ENCODE measurements around the gene DLG1. TPM values are rescaled to one million over a fixed set of nuclear protein-coding genes. Genes with fewer than 3 reads are reported as not detected.

DLG1 gene
- total and polyA plus RNA-seq, 2 donors: 37.6 to 40.4 TPM

DNA sequence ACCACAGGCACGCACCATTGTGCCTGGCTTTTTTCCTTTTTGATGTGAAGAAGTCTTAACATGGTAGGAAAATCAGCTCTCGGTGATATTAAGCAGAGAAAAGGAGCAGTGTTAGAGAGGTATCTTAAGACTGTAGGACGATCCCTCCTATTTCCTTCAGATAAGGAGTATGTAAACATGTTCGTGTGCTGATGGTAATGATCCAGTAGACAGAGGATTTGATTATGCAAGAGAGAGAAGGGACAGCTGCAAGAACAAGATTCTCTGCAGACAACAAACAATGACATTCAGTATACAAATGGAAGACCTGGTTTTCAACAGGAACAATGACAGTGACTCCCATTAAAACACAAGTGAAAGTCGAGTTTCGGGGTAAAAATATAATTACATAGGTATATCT is 173.7 kb downstream of the DLG1 start:
- WGBS: 97% methylated on average over 6 of the region's 6 CpGs
- peaks cover 6 to 28% of the 10 kb centered on the region in 2 donors for H3K36me3 ChIP-seq (ENCODE audit: control insufficient read depth in 2 of 2, insufficient read depth in 2 of 2, low read length in 1 of 2)
- no peaks in the 10 kb centered on the region for H3K4me1 ChIP-seq (ENCODE audit: control insufficient read depth in 2 of 2, insufficient read depth in 2 of 2, low read length in 2 of 2)
- H3K27me3 ChIP-seq (ENCODE audit: control insufficient read depth in 2 of 2, insufficient read depth in 1 of 2, low read length in 1 of 2): no peaks in the 10 kb centered on the region
- H3K9me3 ChIP-seq (ENCODE audit: control insufficient read depth in 2 of 2, insufficient read depth in 1 of 2, low read length in 1 of 2): no peaks in the 10 kb centered on the region
- no peak overlapping the region for H3K27ac ChIP-seq (ENCODE audit: low read depth in 1 of 2, low read length in 1 of 2)
- no peak for DNase-seq (ENCODE audit: low read depth in 6 of 9, low spot score in 9 of 9)
- H3K4me3 ChIP-seq (ENCODE audit: low read length in 2 of 2): no peak overlapping the region

DNA sequence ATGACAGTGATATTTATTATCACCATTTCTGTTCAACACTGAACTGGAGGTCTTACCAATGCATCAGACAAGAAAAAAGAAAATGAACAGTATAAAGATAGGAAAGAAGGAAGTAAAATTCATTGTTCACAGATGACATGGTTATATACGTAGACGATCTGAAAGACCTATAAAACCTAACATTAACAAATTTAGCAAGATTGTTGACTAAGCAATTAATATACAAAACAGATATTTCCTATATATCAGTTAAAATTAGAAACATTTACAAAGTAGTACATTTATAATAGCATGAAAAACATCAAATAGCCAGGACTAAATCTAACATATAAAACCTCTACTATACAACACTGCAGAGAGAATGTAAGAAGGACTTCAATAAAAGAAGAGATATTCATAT is 176.0 kb downstream of the DLG1 start:
- peaks cover 0 to 7% of the 10 kb centered on the region in 2 donors for H3K36me3 ChIP-seq (ENCODE audit: control insufficient read depth in 2 of 2, insufficient read depth in 2 of 2, low read length in 1 of 2)
- DNase-seq (ENCODE audit: low read depth in 6 of 9, low spot score in 9 of 9): no peak
- H3K4me3 ChIP-seq (ENCODE audit: low read length in 2 of 2): no peak overlapping the region
- no peaks in the 10 kb centered on the region for H3K4me1 ChIP-seq (ENCODE audit: control insufficient read depth in 2 of 2, insufficient read depth in 2 of 2, low read length in 2 of 2)
- no peaks in the 10 kb centered on the region for H3K9me3 ChIP-seq (ENCODE audit: control insufficient read depth in 2 of 2, insufficient read depth in 1 of 2, low read length in 1 of 2)
- H3K27ac ChIP-seq (ENCODE audit: low read depth in 1 of 2, low read length in 1 of 2): no peak overlapping the region
- WGBS: 48% methylated on average over 2 of the region's 2 CpGs
- no peaks in the 10 kb centered on the region for H3K27me3 ChIP-seq (ENCODE audit: control insufficient read depth in 2 of 2, insufficient read depth in 1 of 2, low read length in 1 of 2)

DNA sequence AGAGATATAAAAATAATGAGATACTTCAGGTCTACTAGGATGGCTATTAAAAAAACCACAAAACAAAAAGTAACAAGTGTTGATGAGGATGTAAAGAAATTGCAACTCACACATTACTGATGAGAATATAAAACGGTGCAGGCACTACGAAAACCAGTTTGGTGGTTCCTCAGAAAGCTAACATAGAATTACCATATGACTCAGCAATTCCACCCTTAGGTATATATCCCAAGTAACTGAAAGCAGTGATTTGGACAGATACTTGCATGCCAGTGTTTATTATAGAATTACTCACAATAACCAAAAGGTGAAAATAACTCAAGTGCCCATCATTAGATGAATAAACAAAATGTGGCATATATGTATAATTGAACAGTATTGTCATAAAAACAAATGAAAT is 181.3 kb downstream of the DLG1 start:
- no peak overlapping the region for H3K27ac ChIP-seq (ENCODE audit: low read depth in 1 of 2, low read length in 1 of 2)
- 95% methylated on average over 2 of the region's 2 CpGs for WGBS

DNA sequence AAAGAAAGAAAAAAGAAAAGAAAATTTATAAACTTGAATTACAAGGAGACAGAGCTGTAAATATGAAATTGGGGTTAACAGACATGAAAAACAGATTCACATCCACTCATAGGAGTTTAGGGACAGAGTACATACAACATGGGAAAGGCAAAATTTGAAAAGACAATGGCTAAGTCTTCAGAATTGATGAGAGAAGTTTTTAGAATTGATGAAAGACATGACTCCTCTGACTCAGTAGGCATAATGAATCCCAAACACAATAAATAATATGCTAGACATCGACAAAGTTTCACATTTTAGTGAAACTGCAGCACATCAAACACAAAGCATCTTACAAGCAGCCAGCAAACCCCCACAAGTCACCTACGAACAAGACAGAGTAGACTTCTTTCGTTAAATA is 184.4 kb downstream of the DLG1 start:
- Histone ChIP-seq H3K27ac (ENCODE audit: low read depth in 1 of 2, low read length in 1 of 2) (no peak overlapping the region), H3K4me3 (ENCODE audit: low read length in 2 of 2) (no peak overlapping the region), H3K36me3 (ENCODE audit: control insufficient read depth in 2 of 2, insufficient read depth in 2 of 2, low read length in 1 of 2) (peaks cover 3 to 42% of the 10 kb centered on the region in 2 donors), H3K27me3 (ENCODE audit: control insufficient read depth in 2 of 2, insufficient read depth in 1 of 2, low read length in 1 of 2) (no peaks in the 10 kb centered on the region), H3K4me1 (ENCODE audit: control insufficient read depth in 2 of 2, insufficient read depth in 2 of 2, low read length in 2 of 2) (no peaks in the 10 kb centered on the region), H3K9me3 (ENCODE audit: control insufficient read depth in 2 of 2, insufficient read depth in 1 of 2, low read length in 1 of 2) (no peaks in the 10 kb centered on the region)
- WGBS: 98% methylated on average over 3 of the region's 3 CpGs
- DNase-seq (ENCODE audit: low read depth in 6 of 9, low spot score in 9 of 9): no peak

More for the DNA sequence above, 181.3 kb downstream of the DLG1 start:
- H3K9me3 ChIP-seq (ENCODE audit: control insufficient read depth in 2 of 2, insufficient read depth in 1 of 2, low read length in 1 of 2): no peaks in the 10 kb centered on the region
- no peaks in the 10 kb centered on the region for H3K4me1 ChIP-seq (ENCODE audit: control insufficient read depth in 2 of 2, insufficient read depth in 2 of 2, low read length in 2 of 2)
- DNase-seq (ENCODE audit: low read depth in 6 of 9, low spot score in 9 of 9): no peak
- no peaks in the 10 kb centered on the region for H3K27me3 ChIP-seq (ENCODE audit: control insufficient read depth in 2 of 2, insufficient read depth in 1 of 2, low read length in 1 of 2)
- no peak overlapping the region for H3K4me3 ChIP-seq (ENCODE audit: low read length in 2 of 2)
- peaks cover 3 to 19% of the 10 kb centered on the region in 2 donors for H3K36me3 ChIP-seq (ENCODE audit: control insufficient read depth in 2 of 2, insufficient read depth in 2 of 2, low read length in 1 of 2)

DNA sequence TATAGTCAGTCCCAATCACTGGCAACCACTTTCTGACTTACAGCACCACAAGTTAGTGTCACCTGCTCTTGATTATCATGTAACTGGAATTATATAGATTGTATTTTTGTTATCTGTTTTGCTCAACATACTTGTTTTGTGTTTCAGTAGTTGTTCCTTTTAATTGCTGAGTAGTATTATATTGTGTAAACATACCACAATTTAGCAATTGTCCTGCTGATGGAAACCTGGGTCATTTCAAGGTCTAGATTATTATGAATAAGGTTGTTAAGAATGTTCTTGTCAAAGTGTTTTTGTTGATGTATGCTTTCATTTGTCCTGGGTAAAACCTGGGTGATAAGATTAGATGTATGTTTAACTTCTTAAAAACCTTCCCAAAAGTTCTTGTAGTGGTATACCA is 186.7 kb downstream of the DLG1 start:
- peaks cover 3 to 42% of the 10 kb centered on the region in 2 donors for H3K36me3 ChIP-seq (ENCODE audit: control insufficient read depth in 2 of 2, insufficient read depth in 2 of 2, low read length in 1 of 2)
- no peaks in the 10 kb centered on the region for H3K9me3 ChIP-seq (ENCODE audit: control insufficient read depth in 2 of 2, insufficient read depth in 1 of 2, low read length in 1 of 2)
- no peak overlapping the region for H3K4me3 ChIP-seq (ENCODE audit: low read length in 2 of 2)

DNA sequence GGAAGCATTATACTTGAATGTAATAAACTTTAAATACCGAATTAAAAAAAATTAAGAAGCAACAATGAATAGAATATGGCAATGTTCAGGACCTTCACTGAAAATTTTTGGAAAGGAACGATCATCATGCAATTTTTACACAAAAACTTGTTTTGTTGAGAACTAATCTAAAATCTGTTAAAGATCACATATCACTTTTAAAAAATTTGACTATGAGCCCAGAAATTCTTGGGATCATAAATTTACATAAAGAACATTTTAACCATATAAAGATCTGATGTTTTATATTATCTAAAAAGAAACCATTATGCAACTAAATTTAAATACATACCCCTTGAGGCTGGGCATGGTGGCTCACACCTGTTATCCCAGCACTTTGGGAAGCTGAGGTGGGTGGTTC is 192.6 kb downstream of the DLG1 start:
- Histone ChIP-seq H3K4me1 (ENCODE audit: control insufficient read depth in 2 of 2, insufficient read depth in 2 of 2, low read length in 2 of 2) (no peaks in the 10 kb centered on the region), H3K36me3 (ENCODE audit: control insufficient read depth in 2 of 2, insufficient read depth in 2 of 2, low read length in 1 of 2) (peaks cover 0 to 16% of the 10 kb centered on the region in 2 donors), H3K27ac (ENCODE audit: low read depth in 1 of 2, low read length in 1 of 2) (no peak overlapping the region), H3K9me3 (ENCODE audit: control insufficient read depth in 2 of 2, insufficient read depth in 1 of 2, low read length in 1 of 2) (no peaks in the 10 kb centered on the region), H3K4me3 (ENCODE audit: low read length in 2 of 2) (no peak overlapping the region), H3K27me3 (ENCODE audit: control insufficient read depth in 2 of 2, insufficient read depth in 1 of 2, low read length in 1 of 2) (no peaks in the 10 kb centered on the region)
- DNase-seq (ENCODE audit: low read depth in 6 of 9, low spot score in 9 of 9): no peak
- 95% methylated on average over 2 of the region's 2 CpGs for WGBS

More for the DNA sequence above, 186.7 kb downstream of the DLG1 start:
- DNase-seq (ENCODE audit: low read depth in 6 of 9, low spot score in 9 of 9): no peak
- Histone ChIP-seq H3K27ac (ENCODE audit: low read depth in 1 of 2, low read length in 1 of 2) (no peak overlapping the region), H3K27me3 (ENCODE audit: control insufficient read depth in 2 of 2, insufficient read depth in 1 of 2, low read length in 1 of 2) (no peaks in the 10 kb centered on the region), H3K4me1 (ENCODE audit: control insufficient read depth in 2 of 2, insufficient read depth in 2 of 2, low read length in 2 of 2) (no peaks in the 10 kb centered on the region)

DNA sequence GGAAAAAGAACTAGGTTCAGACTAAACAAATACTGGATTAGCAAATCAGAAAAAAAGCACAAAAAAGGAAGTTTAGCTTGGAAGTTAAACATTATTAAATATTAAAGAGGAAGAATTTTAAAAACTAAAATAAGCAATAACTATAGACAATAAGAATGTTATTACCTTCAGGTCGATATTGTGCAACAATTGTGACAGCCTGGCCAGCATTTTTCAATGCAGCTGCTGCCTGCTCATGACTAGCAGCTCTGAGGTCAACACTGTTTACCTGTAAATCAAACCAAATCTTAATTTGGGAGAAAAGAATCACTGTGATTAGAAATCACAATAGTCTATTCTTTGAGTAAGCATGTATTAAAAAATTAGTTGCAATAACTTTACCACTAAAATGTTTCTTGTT is 193.7 kb downstream of the DLG1 start:
- DNase-seq (ENCODE audit: low read depth in 6 of 9, low spot score in 9 of 9): no peak
- Histone ChIP-seq H3K27me3 (ENCODE audit: control insufficient read depth in 2 of 2, insufficient read depth in 1 of 2, low read length in 1 of 2) (no peaks in the 10 kb centered on the region), H3K9me3 (ENCODE audit: control insufficient read depth in 2 of 2, insufficient read depth in 1 of 2, low read length in 1 of 2) (no peaks in the 10 kb centered on the region), H3K4me1 (ENCODE audit: control insufficient read depth in 2 of 2, insufficient read depth in 2 of 2, low read length in 2 of 2) (no peaks in the 10 kb centered on the region), H3K4me3 (ENCODE audit: low read length in 2 of 2) (no peak overlapping the region), H3K27ac (ENCODE audit: low read depth in 1 of 2, low read length in 1 of 2) (no peak overlapping the region), H3K36me3 (ENCODE audit: control insufficient read depth in 2 of 2, insufficient read depth in 2 of 2, low read length in 1 of 2) (peaks cover 0 to 13% of the 10 kb centered on the region in 2 donors)
- WGBS: 99% methylated on average over 1 of the region's 1 CpG

DNA sequence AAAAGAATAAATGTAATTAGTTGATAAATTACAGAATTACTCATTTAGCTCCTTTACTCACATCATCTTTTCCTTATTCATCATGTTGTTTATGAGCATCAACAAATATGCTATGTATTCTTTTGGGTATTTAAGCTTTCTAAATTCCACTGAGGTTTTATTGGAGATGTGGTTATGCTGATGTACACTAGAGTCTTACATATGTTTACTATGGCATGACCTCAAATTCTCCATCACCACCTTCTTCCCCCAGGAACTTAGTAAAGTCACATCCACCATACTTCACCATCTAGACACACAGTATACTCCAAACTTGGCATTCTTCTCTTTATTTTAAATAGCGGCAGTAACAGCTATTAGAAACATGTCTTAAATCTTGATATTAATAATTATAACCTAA is 194.6 kb downstream of the DLG1 start:
- H3K27ac ChIP-seq (ENCODE audit: low read depth in 1 of 2, low read length in 1 of 2): no peak overlapping the region
- peaks cover 0 to 7% of the 10 kb centered on the region in 2 donors for H3K36me3 ChIP-seq (ENCODE audit: control insufficient read depth in 2 of 2, insufficient read depth in 2 of 2, low read length in 1 of 2)
- 97% methylated on average over 1 of the region's 1 CpG for WGBS
- no peaks in the 10 kb centered on the region for H3K4me1 ChIP-seq (ENCODE audit: control insufficient read depth in 2 of 2, insufficient read depth in 2 of 2, low read length in 2 of 2)
- no peaks in the 10 kb centered on the region for H3K27me3 ChIP-seq (ENCODE audit: control insufficient read depth in 2 of 2, insufficient read depth in 1 of 2, low read length in 1 of 2)
- no peak overlapping the region for H3K4me3 ChIP-seq (ENCODE audit: low read length in 2 of 2)
- no peak for DNase-seq (ENCODE audit: low read depth in 6 of 9, low spot score in 9 of 9)
- H3K9me3 ChIP-seq (ENCODE audit: control insufficient read depth in 2 of 2, insufficient read depth in 1 of 2, low read length in 1 of 2): no peaks in the 10 kb centered on the region

DNA sequence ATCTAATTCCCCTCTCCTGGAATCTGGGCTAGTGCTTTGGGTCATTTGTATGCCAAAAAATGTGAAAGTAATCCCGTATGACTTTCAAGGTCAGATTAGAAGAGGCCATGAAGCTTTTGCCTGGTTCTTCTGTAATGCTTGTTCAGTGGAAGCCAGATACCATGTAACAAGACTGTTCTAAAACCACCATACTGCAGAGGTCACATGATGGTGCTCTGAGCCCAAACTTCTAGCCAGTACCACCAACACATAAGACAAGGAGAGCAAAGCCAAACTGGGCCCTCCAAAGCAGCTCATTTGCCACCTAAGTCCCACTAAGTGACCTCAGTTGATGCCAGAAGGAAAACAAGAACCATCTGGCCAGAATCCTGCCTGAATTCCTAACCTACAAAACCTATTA is 204.5 kb downstream of the DLG1 start:
- Histone ChIP-seq H3K4me3 (ENCODE audit: low read length in 2 of 2) (no peak overlapping the region), H3K9me3 (ENCODE audit: control insufficient read depth in 2 of 2, insufficient read depth in 1 of 2, low read length in 1 of 2) (no peaks in the 10 kb centered on the region), H3K27me3 (ENCODE audit: control insufficient read depth in 2 of 2, insufficient read depth in 1 of 2, low read length in 1 of 2) (no peaks in the 10 kb centered on the region), H3K4me1 (ENCODE audit: control insufficient read depth in 2 of 2, insufficient read depth in 2 of 2, low read length in 2 of 2) (no peaks in the 10 kb centered on the region), H3K36me3 (ENCODE audit: control insufficient read depth in 2 of 2, insufficient read depth in 2 of 2, low read length in 1 of 2) (peaks cover 0 to 8% of the 10 kb centered on the region in 2 donors), H3K27ac (ENCODE audit: low read depth in 1 of 2, low read length in 1 of 2) (no peak overlapping the region)
- 97% methylated on average over 1 of the region's 1 CpG for WGBS
- DNase-seq (ENCODE audit: low read depth in 6 of 9, low spot score in 9 of 9): no peak

DNA sequence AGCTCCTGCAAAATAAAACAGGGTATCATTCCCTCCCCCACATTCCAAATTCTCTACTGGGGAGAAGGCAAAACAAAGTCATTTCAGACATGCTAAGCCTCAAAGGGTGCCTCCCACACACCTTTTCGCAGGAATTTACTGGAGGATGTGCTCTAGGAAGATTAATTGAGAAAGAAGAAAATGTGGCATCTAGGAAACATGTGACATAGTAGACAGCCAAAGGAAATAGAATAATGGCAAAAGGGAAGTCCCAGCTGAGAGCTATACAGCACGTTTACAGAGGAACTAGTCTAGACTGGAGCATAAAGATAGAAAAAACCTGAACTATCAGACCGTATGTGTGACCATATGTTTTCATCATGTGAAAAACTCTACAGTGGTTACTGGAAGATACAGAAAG is 210.0 kb downstream of the DLG1 start:
- H3K9me3 ChIP-seq (ENCODE audit: control insufficient read depth in 2 of 2, insufficient read depth in 1 of 2, low read length in 1 of 2): no peaks in the 10 kb centered on the region
- H3K27ac ChIP-seq (ENCODE audit: low read depth in 1 of 2, low read length in 1 of 2): no peak overlapping the region
- no peak overlapping the region for H3K4me3 ChIP-seq (ENCODE audit: low read length in 2 of 2)
- H3K36me3 ChIP-seq (ENCODE audit: control insufficient read depth in 2 of 2, insufficient read depth in 2 of 2, low read length in 1 of 2): peaks cover 0 to 9% of the 10 kb centered on the region in 2 donors
- WGBS: 74% methylated on average over 3 of the region's 3 CpGs
- peak in 1 of 9 donors; percentile 7 for DNase-seq (ENCODE audit: low read depth in 6 of 9, low spot score in 9 of 9)
- no peaks in the 10 kb centered on the region for H3K4me1 ChIP-seq (ENCODE audit: control insufficient read depth in 2 of 2, insufficient read depth in 2 of 2, low read length in 2 of 2)
- H3K27me3 ChIP-seq (ENCODE audit: control insufficient read depth in 2 of 2, insufficient read depth in 1 of 2, low read length in 1 of 2): no peaks in the 10 kb centered on the region

Measured in thymus (tissue), 11 donors.